ENCODE results near the gene RNF167. TPM values are rescaled to one million over a fixed set of nuclear protein-coding genes. Genes with fewer than 3 reads are reported as not detected.

Gene RNF167
- polyA plus RNA-seq, 1 experiment = 63.1 TPM

DNA sequence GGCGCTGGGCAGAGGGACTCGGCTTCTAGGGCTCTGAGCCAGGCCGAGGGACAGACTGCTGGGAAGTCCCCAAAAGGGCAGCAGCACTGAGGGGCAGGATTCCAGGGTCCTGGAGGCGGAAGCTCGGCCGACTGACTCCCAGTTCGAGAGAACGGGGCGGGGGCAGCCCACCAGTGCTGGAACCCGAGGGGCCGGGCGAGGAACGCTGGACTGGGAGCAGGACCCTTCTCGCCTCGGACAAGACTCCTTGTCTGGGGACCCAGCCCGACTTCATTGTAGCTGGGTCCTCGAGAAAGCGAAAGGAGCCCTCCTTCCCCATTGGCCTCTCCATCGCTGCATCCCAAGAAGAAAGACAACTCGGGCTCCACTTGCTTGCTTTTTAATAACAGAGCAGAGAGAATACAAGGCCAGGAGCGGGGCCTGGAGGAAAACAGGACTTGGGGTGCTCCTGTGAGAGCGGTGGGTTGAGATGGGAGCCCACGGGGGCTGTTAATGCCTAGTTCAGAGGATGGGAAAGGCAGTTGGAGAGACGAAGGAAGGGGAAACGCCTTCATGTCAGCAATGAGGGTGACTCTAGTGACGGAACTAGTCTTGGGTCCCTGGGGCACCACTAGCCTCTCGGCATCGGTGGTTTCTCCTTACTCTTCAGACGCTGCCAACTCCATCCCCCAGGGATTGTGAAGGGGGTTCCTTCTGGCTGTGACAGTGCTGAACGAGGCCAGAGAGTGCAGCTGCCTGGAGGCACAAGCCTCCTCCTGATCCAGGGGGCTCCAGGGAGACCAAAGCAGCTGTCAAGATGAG lies 47.9 kb downstream of the RNF167 start:
- ChIA-PET POLR2A (interaction anchor here (0.8 to 3.1 kb wide), 5 partner anchors 10 to 71 kb away, joined by 3 to 11 read pairs (median 5); partner anchors contain the start of genes INCA1, KIF1C and SPAG7), CTCF (interaction anchor here (0.6 to 1.9 kb wide), 12 partner anchors 8 to 79 kb away, joined by 3 to 7 read pairs (median 4); partner anchors contain the start of genes INCA1, KIF1C and SLC25A11)
- Histone ChIP-seq H3K27ac (ENCODE audit: low read depth, low read length) (peak overlapping the region; percentile 52), H3K9me3 (ENCODE audit: control insufficient read depth, insufficient read depth, low read length) (no peaks in the 10 kb centered on the region; the same call in 1 of the 2 replicates), H3K4me3 (ENCODE audit: low read depth, low read length) (peak overlapping the region; percentile 85), H3K27me3 (ENCODE audit: control insufficient read depth, insufficient read depth, low read length) (no peaks in the 10 kb centered on the region)
- TF ChIP-seq, protein P1, sequence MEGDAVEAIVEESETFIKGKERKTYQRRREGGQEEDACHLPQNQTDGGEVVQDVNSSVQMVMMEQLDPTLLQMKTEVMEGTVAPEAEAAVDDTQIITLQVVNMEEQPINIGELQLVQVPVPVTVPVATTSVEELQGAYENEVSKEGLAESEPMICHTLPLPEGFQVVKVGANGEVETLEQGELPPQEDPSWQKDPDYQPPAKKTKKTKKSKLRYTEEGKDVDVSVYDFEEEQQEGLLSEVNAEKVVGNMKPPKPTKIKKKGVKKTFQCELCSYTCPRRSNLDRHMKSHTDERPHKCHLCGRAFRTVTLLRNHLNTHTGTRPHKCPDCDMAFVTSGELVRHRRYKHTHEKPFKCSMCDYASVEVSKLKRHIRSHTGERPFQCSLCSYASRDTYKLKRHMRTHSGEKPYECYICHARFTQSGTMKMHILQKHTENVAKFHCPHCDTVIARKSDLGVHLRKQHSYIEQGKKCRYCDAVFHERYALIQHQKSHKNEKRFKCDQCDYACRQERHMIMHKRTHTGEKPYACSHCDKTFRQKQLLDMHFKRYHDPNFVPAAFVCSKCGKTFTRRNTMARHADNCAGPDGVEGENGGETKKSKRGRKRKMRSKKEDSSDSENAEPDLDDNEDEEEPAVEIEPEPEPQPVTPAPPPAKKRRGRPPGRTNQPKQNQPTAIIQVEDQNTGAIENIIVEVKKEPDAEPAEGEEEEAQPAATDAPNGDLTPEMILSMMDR (IDR thresholded peaks at IDR 0.05; ENCODE audit: low read depth, low read length) = no peak
- DNase-seq (ENCODE audit: low read depth, low spot score) = no peak

DNA sequence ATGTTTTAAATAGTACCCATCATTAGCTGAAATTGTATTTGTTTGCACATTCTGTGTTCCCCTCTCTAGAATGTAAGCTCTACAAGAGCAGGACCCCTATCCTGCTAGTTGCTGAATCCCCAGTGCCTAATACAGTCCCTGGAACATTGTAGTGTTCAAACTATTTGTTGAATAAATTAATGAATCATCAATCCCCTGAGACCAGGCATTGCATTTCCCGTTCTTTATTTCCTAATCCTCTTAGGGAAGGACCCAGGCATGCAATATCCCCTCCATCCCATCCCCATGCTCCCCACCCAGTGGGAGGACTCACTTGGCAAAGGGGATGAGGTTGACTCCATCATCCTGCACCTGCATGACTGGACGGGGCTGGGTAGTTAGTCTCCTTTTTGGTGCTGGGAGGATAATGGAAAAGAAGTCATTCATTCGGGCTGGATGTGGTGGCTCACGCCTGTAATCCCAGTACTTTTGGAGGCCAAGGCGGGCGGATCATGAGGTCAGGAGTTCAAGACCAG lies 54.1 kb downstream of the RNF167 start:
- Histone ChIP-seq H3K4me3 (ENCODE audit: low read depth, low read length) (no peak overlapping the region), H3K27me3 (ENCODE audit: control insufficient read depth, insufficient read depth, low read length) (no peaks in the 10 kb centered on the region), H3K9me3 (ENCODE audit: control insufficient read depth, insufficient read depth, low read length) (no peaks in the 10 kb centered on the region), H3K27ac (ENCODE audit: low read depth, low read length) (no peak overlapping the region)
- CTCF ChIA-PET = interaction anchor here (0.9 kb wide), 2 partner anchors 8 to 14 kb away, joined by 3 to 5 read pairs; no protein-coding TSS in a partner anchor
- POLR2A ChIA-PET = no interaction called here
- DNase-seq (ENCODE audit: low read depth, low spot score) = no peak
- TF ChIP-seq, protein P1 (IDR thresholded peaks at IDR 0.05; ENCODE audit: low read depth, low read length) = no peak

Small RNAs within 50 kb of the gene (small RNA-seq; reads per million reads assigned to genes)
- not detected for gene MIR6864 (ENCODE audit: insufficient read length, low read depth)
- not detected for gene MIR6865 (ENCODE audit: insufficient read length, low read depth)

Other genes starting within 250 kb of the RNF167 start
- 10.5 and 14.4 TPM in 2 replicates for gene PELP1, start 236.1 kb upstream of the RNF167 start, polyA plus RNA-seq (2011; rRNA removed)
- 8.8 and 9.4 TPM in 2 replicates for gene ARRB2, start 229.6 kb upstream of the RNF167 start, polyA plus RNA-seq (2011; rRNA removed)
- 21.0 and 23.2 TPM in 2 replicates for gene MED11, start 208.8 kb upstream of the RNF167 start, polyA plus RNA-seq (2011; rRNA removed)
- 0.14 and 0.17 TPM in 2 replicates for gene ZMYND15, start 200.4 kb upstream of the RNF167 start, polyA plus RNA-seq (2011; rRNA removed)
- gene CXCL16, start 200.3 kb upstream of the RNF167 start, polyA plus RNA-seq (2011; rRNA removed) = 2.3 and 2.4 TPM in 2 replicates
- not detected in 2 replicates for gene TM4SF5, start 168.4 kb upstream of the RNF167 start, polyA plus RNA-seq (2011; rRNA removed)
- 0.17 TPM in 1 of 2 replicates, not detected in the other for gene VMO1, start 153.9 kb upstream of the RNF167 start, polyA plus RNA-seq (2011; rRNA removed)
- gene GLTPD2, start 151.3 kb upstream of the RNF167 start, polyA plus RNA-seq (2011; rRNA removed) = not detected in 2 replicates
- gene PSMB6, start 144.1 kb upstream of the RNF167 start, polyA plus RNA-seq (2011; rRNA removed) = 222 and 245 TPM in 2 replicates
- gene PLD2, start 133.1 kb upstream of the RNF167 start, polyA plus RNA-seq (2011; rRNA removed) = 18.9 and 22.2 TPM in 2 replicates
- gene MINK1, start 106.9 kb upstream of the RNF167 start, polyA plus RNA-seq (2011; rRNA removed) = 29.4 and 30.7 TPM in 2 replicates
- gene C17orf107, start 40.7 kb upstream of the RNF167 start, polyA plus RNA-seq (2011; rRNA removed) = 1.0 TPM in 2 replicates
- 0.07 and 0.19 TPM in 2 replicates for gene CHRNE, start 37.2 kb upstream of the RNF167 start, polyA plus RNA-seq (2011; rRNA removed)
- not detected in 2 replicates for gene GP1BA, start 8.0 kb upstream of the RNF167 start, polyA plus RNA-seq (2011; rRNA removed)
- 44.7 and 50.0 TPM in 2 replicates for gene SLC25A11, start 222 bp upstream of the RNF167 start, polyA plus RNA-seq (2011; rRNA removed)
- 1,141 and 1,329 TPM in 2 replicates for gene PFN1, start 8.3 kb downstream of the RNF167 start, polyA plus RNA-seq (2011; rRNA removed)
- gene ENO3, start 10.9 kb downstream of the RNF167 start, polyA plus RNA-seq (2011; rRNA removed) = 2.3 and 3.2 TPM in 2 replicates
- 71.0 and 71.1 TPM in 2 replicates for gene SPAG7, start 27.5 kb downstream of the RNF167 start, polyA plus RNA-seq (2011; rRNA removed)
- 18.0 and 20.0 TPM in 2 replicates for gene CAMTA2, start 47.4 kb downstream of the RNF167 start, polyA plus RNA-seq (2011; rRNA removed)
- gene INCA1, start 57.3 kb downstream of the RNF167 start, polyA plus RNA-seq (2011; rRNA removed) = 0.29 and 0.56 TPM in 2 replicates
- gene KIF1C, start 57.7 kb downstream of the RNF167 start, polyA plus RNA-seq (2011; rRNA removed) = 46.9 and 49.8 TPM in 2 replicates
- gene SLC52A1, start 95.2 kb downstream of the RNF167 start, polyA plus RNA-seq (2011; rRNA removed) = not detected in 2 replicates
- 2.3 and 3.0 TPM in 2 replicates for gene ZFP3, start 138.2 kb downstream of the RNF167 start, polyA plus RNA-seq (2011; rRNA removed)
- gene ZNF232, start 171.6 kb downstream of the RNF167 start, polyA plus RNA-seq (2011; rRNA removed) = 4.2 and 4.8 TPM in 2 replicates
- gene USP6, start 175.8 kb downstream of the RNF167 start, polyA plus RNA-seq (2011; rRNA removed) = not detected in 2 replicates

All from AG04450 (cell line).